ENCODE data around the gene MDH1.
"Not testable (repeated sequence)": the region's sequence is repeated elsewhere in the genome, so short reads cannot be mapped to it uniquely, and the experiment has no call there.

Gene MDH1

DNA sequence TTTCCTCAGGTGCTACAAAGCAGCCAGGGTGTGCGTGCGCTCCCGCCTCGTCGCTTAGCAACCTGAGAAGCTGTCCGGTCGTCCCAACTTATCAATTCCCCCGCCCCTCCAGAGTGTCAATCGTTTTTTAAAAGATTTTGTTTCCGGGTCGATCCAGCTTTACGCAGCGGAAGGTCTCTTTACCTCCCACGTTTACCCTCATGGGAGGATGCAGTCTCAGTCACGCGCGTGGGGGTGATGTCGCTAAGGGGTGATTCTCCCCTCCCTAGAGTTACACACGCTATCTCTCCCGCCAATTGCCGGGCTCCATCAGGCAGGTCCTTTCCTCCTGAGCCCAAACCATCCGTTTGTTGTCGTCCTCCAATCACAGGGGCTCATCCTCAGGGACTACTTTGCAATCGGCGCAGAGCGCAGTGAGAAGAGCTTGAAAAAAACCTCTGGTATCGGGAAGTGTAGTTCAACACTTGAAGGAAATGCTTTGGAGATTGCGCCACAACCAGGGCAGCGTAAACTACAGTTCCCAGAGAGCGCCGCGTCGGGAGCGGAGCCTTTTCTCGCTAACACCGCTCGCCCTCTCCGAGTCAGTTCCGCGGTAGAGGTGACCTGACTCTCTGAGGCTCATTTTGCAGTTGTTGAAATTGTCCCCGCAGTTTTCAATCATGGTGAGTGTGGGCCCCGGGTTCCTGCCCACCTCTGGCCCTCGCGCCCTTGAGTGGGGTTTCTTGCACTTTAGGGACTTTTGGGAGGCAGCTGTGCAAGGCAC, at the start of gene MDH1, which contains the start of gene WDPCP:
MDH1 (plus strand) TSS at position 579 of the 763 bp plus-strand sequence; CDS start at position 660, 81 bp downstream.
WDPCP (minus strand) TSS at position 93 of the 763 bp plus-strand sequence. CDS start 206 bp downstream, outside the sequence.
- DNase-seq, result peak; percentile 99

DNA sequence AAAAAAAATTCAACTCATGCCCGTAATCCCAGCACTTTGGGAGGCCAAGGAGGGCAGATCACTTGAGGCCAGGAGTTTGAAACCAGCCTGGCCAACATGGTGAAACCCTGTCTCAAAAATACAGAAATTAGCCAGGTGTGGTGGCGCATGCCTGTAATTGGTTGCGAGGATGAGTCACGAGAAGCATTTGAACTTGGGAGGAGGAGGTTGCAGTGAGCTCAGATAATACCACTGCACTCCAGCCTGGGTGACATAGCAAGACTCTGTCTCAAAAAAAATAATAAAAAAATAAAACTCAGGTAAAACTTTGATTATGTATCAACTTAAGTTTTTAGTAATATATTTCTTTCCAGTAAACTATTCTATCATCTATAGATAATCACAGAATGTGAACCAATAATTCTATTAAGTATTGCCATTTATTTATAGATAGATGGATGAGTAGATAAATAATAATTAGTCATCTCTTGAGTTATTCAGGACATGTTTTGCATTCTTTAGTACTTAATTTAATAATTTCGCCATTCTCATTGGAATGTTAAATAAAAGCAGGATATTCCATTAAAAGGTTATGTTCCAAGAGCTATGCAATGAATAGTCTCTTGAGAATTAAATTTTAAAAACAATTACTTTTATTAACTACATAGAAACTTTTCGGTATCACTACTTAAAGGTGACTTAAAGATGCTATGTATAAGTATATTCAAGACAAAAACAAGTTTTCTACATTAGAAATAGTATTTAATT, 49.2 kb upstream of the MDH1 start:
- DNase-seq, result no peak

- peak; percentile 18 for DNase-seq
Observed at GRCh38 chr2:63544017-63544627, 44.6 kb upstream of the MDH1 start.

DNA sequence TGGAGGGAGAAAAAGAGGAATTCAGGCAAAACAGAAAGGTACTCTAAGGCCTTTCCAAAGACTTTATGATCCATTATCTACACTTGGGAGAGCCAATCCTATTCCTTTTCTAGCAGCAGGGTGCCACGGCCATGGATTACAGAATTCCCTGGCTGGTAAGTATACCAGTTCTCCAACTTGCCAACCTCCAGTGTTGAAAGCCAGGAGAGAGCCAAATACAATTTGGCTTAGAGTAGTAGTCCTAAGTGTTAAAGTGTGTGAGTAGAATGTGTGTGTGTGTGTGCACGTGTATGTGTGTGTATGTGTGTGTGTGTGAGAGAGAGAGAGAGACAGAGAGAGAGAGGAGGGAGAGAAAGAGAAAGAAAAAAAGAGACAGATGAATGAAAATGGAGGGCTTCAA, 43.7 kb upstream of the MDH1 start:
- DNase-seq, result no peak

DNA sequence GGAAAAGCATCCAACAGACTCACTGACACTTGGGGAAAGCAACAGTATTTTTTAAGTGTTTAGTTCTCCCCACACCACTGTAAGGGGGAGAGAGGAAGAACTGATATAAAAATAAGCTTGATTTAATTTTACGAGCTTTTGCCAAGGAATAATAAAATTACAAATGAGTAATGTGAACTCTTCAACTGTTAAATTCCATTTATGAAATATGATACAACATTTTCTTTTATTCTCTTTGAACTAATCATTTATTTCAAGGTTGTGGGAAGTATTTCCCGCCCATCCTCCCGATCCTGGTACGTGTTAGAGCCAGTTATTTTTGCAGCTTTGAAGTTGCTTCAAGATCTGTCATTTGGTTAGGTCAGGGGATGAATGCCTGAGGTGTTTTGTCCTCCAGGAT, 35.7 kb upstream of the MDH1 start:
- no peak for DNase-seq

DNA sequence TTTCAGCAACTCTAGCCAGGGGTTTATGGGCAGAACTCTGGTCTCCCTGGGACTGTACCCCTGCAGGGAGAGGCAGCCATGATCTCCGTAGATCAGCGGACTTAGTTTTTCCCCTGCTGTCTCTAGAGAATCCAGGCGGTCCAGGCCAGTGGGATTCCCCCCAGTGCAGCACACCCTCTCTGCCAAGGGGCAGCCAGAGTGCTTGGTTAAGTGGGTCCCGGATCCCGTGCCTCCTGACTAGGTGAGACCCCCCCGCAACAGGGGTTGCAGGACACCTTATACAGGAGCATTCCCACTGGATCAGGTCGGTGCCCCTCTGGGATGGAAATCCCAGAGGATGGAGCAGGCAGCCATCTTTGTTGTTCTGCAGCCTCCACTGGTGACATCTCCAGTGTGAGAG, 33.5 kb upstream of the MDH1 start:
- no peak for DNase-seq

DNA sequence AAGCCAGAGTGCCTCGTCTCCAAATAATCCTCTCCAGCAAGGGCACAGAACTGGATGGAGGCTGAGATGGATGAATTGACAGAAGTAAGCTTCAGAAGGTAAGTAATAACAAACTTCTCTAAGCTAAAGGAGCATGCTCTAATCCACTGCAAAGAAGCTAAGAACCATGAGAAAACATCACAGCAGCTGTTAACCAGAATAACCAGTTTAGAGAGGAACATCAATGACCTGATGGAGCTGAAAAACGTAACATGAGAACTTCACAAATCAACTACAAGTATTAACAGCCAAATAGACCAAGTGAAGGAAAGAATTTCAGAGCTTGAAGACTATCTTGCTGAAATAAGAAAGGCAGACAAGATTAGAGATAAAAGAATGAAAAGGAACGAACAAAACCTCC, 32.8 kb upstream of the MDH1 start:
- DNase-seq, result no peak

DNA sequence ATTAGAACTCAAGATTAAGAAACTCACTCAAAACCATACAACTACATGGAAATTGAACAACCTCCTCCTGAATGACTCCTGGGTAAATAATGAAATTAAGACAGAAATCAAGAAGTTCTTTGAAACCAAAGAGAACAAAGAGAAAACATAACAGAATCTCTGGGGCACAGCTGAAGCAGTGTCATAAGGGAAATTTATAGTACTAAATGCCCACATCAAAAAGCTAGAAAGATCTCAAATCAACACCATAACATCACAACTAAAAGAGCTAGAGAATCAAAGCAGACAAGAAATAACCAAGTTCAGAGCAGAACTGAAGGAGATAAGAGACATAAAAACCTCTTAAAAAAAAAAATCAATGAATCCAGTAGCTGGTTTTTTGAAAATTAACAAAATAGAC, 30.9 kb upstream of the MDH1 start:
- not testable (repeated sequence) for DNase-seq

- not testable (repeated sequence) for DNase-seq
Observed at GRCh38 chr2:63558922-63559321, 29.8 kb upstream of the MDH1 start.

- DNase-seq, result no peak
Observed at GRCh38 chr2:63562751-63563150, 26.0 kb upstream of the MDH1 start.

DNA sequence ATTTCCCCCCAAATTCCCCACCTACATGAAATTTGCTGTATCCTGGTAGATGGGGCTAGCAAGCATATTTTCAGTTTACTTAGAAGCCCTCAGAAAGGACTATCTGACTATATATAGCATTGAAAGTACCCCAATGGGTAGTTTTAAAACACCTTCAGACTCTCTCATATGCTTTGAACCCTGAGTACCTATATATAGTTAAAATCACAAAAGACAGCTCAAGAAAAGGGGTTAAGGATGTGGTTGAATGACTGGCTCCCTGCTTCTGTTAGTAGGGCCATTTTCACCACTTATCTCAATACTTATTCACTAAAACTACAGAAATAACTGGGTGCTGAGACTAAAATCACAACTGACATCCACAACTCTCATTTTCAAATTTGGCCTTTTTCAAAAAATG, 19.0 kb upstream of the MDH1 start:
- DNase-seq, result no peak

DNA sequence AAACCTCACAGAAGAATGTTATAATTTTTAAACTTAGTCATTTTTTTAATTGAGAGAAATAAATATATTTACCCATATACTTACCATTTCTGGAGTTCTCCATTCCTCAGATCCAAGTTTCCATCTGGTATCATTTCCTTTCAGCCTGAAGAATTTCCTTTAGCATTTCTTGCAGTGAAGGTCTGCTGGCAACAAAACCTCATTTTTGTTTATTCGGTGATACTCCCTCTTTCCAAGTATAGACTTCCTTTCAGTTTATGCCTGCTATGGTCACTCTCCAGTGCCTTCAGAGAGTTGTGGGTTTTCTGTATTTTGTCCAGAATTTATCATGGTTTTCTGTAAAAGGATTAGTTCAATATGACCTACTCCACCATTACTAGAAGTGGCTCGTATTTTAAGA, 17.5 kb upstream of the MDH1 start:
- DNase-seq, result no peak

DNA sequence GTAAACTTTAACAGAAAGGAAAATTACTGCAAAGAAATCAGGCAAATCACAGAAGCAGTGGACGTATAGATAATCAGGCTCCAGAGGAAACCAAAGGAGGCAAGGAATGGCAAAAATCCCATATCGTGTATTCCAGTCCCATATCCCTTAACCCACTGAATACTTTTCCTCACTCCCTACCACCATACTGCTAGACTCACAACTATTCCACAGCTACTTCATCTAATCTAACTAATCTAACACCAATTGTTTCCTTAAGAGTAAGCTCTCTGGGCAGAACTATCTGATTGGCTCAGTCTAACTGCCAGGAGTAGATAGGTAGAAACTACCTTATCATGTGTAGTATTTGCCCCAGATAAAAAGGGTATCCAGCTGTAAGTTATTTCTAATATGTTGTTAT, 16.8 kb upstream of the MDH1 start:
- no peak for DNase-seq

GRCh38 chr2:63573026-63573425, 15.7 kb upstream of the MDH1 start:
- not testable (repeated sequence) for DNase-seq

GRCh38 chr2:63573726-63574345, 14.9 kb upstream of the MDH1 start:
- not testable (repeated sequence) for DNase-seq

DNA sequence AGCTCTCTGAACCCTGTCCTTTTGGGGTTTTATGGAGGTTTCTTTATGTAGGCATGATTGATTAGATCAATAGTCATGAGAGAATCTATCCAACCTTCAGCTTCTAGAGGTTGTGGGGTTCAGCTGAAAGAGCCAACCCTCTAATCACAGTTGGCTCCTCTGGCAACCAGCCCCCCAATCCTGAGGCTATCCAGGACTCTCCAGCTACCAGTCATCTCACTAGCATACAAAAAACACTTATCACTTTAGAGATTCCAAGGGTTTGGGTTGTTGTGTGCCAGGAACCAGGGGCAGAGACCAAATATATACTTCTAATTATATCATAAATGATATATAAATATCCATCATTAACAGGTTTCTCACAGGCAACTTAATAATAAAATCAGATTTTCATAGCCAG, 12.2 kb upstream of the MDH1 start:
- no peak for DNase-seq

DNA sequence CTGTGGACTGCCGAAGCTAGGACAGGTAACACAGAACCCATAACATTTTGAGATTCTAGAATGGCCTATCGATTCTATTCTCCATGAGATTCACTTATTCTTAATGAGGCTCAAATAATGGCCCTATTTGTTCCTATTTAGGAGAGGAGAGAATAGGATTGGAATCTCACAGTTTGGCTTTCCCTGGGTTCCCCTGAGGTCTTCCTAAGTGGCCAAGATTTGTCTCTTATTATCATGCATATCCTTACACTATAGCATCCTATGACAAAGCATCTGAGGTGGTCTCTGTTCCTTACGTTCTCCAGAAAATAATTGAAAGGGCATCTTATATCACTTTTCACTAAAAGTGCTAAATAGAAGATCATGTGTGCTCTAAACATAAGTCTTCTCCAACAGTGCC, 10.0 kb upstream of the MDH1 start:
- DNase-seq, result no peak

DNA sequence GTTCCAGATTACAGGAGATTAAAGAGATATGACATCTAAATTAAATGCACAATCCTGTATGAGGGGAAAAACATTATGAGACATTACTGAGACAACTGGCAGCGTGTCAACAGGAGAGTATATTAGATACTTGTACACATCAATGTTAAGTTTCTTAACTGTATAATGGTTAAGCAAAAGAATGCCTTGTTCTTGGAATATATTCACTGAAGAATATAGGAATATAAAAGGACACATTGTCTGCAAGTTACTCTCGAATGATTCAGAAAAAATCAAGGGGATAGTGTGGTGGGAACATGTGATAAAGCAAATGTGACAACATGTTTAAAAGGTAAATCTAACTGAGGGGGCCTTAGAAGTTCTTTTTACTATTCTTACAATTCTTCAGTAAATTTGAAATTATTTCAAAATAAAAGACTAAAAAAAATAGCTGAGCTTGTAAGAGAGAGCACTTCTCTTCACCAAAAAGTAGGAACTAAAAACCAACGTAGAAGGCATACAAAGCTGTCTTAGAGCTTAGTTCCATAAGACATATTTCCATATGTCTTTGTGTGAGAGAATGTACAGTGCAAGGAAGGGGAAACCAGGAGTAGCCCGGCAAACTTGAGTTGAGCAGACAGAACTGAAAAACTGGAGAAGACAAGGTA, 8.0 kb upstream of the MDH1 start:
- no peak for DNase-seq

DNA sequence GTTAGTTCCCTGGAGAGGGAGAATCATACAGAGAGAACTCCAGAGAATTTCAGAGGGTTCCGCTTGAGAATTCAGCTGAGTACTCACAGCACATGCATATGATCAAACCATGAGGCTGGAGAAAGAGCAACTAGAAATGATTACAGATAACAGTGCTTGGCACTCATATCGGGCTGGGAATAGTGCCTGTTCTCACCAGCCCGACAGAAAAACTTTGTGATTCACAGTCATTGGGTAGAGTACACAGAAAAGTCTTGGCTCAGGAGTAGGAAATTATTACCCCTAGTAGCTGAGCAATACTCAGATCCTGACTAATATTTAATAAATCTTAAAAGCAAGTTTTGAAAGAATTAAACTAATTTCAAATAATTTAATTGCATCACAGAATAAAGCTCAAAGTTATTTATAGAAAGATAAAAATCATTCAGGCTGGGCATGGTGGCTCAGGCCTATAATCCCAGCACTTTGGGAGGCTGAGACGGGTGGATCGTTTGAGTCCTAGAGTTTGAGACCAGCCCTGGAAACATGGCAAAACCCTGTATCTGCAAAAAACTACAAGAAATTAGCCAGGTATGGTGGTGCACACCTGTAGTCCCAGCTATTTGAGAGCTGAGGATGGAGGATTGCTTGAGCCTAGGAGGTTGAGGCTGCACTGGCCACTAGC, 7.3 kb upstream of the MDH1 start:
- no peak for DNase-seq

- DNase-seq, result no peak
Observed at GRCh38 chr2:63582873-63583272, 5.9 kb upstream of the MDH1 start.

- no peak for DNase-seq
Observed at GRCh38 chr2:63587814-63588384, 864 bp upstream of the MDH1 start.
